K562 (cell line): ENCODE measurements around the gene IL1RN. TPM values are rescaled to one million over a fixed set of nuclear protein-coding genes. Genes with fewer than 3 reads are reported as not detected.

Experiments used
- ARHGAP35 ChIP-seq: fragments of 450-650 bp; IDR thresholded peaks from 2 replicates; pipeline ENCODE4 v1.6.1; 2018; ENCODE audit not compliant: partially characterized antibody
- CREM ChIP-seq: IDR thresholded peaks from 2 replicates; pipeline ENCODE4 v1.6.1; 2014; ENCODE audit warnings: antibody characterized with exemption, low read depth
- ETV1 ChIP-seq: fragments of 450-650 bp; conservative IDR thresholded peaks from 2 replicates; pipeline ENCODE4 v1.6.1; 2016; ENCODE audit warnings: missing genetic modification characterization, control low read depth, low read depth, missing compliant biosample characterization
- KDM2B ChIP-seq: fragments of 250-450 bp; sonication (Bioruptor Pico); IDR thresholded peaks from 2 replicates; pipeline ENCODE4 v1.8.0; 2021; ENCODE audit warnings: mild to moderate bottlenecking, moderate library complexity
- MAFF ChIP-seq: IDR thresholded peaks from 2 replicates; pipeline ENCODE4 v1.6.1; 2012; ENCODE audit warnings: low read length, improper control_type of control experiment
- MAFG ChIP-seq: fragments of 450-650 bp; conservative IDR thresholded peaks from 2 replicates; pipeline ENCODE4 v1.6.1; 2016; ENCODE audit warnings: missing genetic modification characterization, missing compliant biosample characterization
- REST ChIP-seq, 2 experiments: fragments of 450-650 bp; formaldehyde crosslinking in 1 of 2; IDR thresholded peaks; 2 replicates each; pipeline versions ENCODE4 v1.4.0 to v1.6.1; 2014 to 2020; ENCODE audit warnings: mild to moderate bottlenecking in 2 of 2, borderline replicate concordance in 1 of 2, low read depth in 1 of 2
- SMAD3 ChIP-seq: fragments of 450-650 bp; formaldehyde crosslinking; conservative IDR thresholded peaks from 2 replicates; pipeline ENCODE4 v1.4.0; 2020; ENCODE audit warnings: mild to moderate bottlenecking
- TARDBP ChIP-seq: fragments of 450-650 bp; IDR thresholded peaks from 2 replicates; pipeline ENCODE4 v1.6.1; 2016
- TEAD1 ChIP-seq, 2 experiments: fragments of 450-650 bp in 1 of 2; sonication (generic) in 1 of 2; formaldehyde crosslinking; IDR thresholded peaks; 2 replicates each; pipeline versions ENCODE4 v1.4.0 to v1.8.0; 2020 to 2022; ENCODE audit warnings: mild to moderate bottlenecking in 2 of 2, missing genetic modification reagents in 1 of 2
- TOE1 ChIP-seq, 2 experiments: fragments of 450-650 bp in 1 of 2; sonication (generic) in 1 of 2; formaldehyde crosslinking in 1 of 2; IDR thresholded peaks; 2 replicates each; pipeline versions ENCODE4 v1.7.1 to v1.8.0; 2016 to 2022; ENCODE audit warnings: borderline replicate concordance in 2 of 2, mild to moderate bottlenecking in 2 of 2, antibody characterized with exemption in 1 of 2, inconsistent platforms in 1 of 2, low read depth in 1 of 2, missing genetic modification reagents in 1 of 2, moderate library complexity in 1 of 2
- XRCC4 ChIP-seq: IDR thresholded peaks from one replicate; pipeline ENCODE4 v1.6.1; 2011; ENCODE audit not compliant: insufficient read depth, insufficient read length; ENCODE audit errors: extremely low read depth
- ZBTB8A ChIP-seq: fragments of 450-650 bp; IDR thresholded peaks from 2 replicates; pipeline ENCODE4 v1.6.1; 2018; ENCODE audit warnings: mild to moderate bottlenecking, moderate library complexity; ENCODE audit not compliant: partially characterized antibody
- ZNF133 ChIP-seq: fragments of 250-450 bp; sonication (Bioruptor Pico); IDR thresholded peaks from 2 replicates; pipeline ENCODE4 v1.4.0; 2020; ENCODE audit warnings: mild to moderate bottlenecking
- ZNF146 ChIP-seq: IDR thresholded peaks from one replicate; pipeline ENCODE4 v1.6.1; 2018; ENCODE audit warnings: missing compliant biosample characterization; ENCODE audit not compliant: unreplicated experiment
- polyA plus RNA-seq, 8 experiments: library from polyadenylated mRNA; depleted of rRNA in 4 of 8; stranded (reverse) in 5 of 8; unstranded in 3 of 8; fragments of >200 nt; fragmentation: Nextera tagmentation in 2 of 8; fragmentation: Illumina TruSeq in 1 of 8; extraction: Ambion mirVana in 2 of 8; extraction: Trizol in 1 of 8; gene quantifications; 2 replicates each; pipeline versions ENCODE4 v1.2.1 to v1.2.3, GENCODE V29; 2011 to 2014; ENCODE audit warnings: inconsistent platforms in 1 of 8, missing spikeins in 1 of 8
- total RNA-seq, 7 experiments: library from RNA; depleted of rRNA in 6 of 7; stranded (reverse); fragments of >200 nt in 6 of 7; fragmentation: Illumina TruSeq in 2 of 7; extraction: Trizol in 2 of 7; gene quantifications; 2 replicates each; pipeline versions ENCODE4 v1.2.1 to v1.2.3, GENCODE V29; 2011 to 2021; ENCODE audit warnings: low replicate concordance in 1 of 7
- TF ChIP-seq, protein P1 (sequence below): fragments of 250-450 bp; sonication (Bioruptor Pico); IDR thresholded peaks from 2 replicates; pipeline ENCODE4 v1.4.0; 2020
- TF ChIP-seq, protein P2 (sequence below): fragments of 250-450 bp; sonication (Bioruptor Pico); IDR thresholded peaks from 2 replicates; pipeline ENCODE4 v1.5.1; 2021; ENCODE audit warnings: mild to moderate bottlenecking

Gene IL1RN
- total and polyA plus RNA-seq, 9 of the 15 experiments (the other 6 are each of a cell fraction or from before 2014, with no cell fraction given), result 0.13 TPM; not detected in 8

DNA sequence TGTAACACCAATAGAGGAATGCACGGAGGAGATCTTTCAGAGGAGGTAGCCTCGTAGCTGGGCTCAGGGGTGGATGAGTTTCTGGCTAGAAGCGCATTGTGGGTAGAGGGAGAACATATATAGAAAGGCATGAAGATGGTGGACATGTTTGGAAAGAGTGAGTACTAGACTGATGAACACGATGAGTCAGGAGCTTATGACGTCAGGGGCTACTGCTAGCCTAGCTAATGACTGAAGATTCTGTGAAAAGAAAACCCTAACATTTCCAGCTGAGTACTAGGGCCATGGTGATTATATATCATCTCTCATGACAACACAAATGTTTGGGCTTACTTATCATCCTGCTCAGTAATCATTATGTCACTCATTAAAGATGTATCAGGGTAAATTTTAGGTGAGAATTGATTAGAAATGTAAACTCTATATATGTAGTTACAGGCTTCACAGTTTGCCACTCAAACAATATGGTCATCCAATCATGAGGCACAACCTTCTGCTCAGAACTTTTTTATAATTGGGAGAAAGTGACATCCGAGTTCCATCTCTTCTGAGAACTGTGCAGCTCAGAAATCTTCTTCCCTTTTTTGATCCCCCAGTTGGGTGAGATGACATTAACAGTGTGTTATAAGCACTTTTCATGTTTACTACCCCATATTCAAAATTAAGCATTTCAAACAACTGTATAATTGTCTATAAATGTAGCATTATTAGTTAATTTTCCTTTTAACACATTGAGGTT is 22.2 kb upstream of the IL1RN start (continued):
- no peak for TF ChIP-seq XRCC4
- TF ChIP-seq, protein P1, sequence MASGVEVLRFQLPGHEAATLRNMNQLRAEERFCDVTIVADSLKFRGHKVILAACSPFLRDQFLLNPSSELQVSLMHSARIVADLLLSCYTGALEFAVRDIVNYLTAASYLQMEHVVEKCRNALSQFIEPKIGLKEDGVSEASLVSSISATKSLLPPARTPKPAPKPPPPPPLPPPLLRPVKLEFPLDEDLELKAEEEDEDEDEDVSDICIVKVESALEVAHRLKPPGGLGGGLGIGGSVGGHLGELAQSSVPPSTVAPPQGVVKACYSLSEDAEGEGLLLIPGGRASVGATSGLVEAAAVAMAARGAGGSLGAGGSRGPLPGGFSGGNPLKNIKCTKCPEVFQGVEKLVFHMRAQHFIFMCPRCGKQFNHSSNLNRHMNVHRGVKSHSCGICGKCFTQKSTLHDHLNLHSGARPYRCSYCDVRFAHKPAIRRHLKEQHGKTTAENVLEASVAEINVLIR (CRISPR knock-in tag), result peak; percentile 43
- no peak for TF ChIP-seq MAFF
- no peak for TF ChIP-seq REST (IDR thresholded peaks at IDR 0.05; ENCODE audit: borderline replicate concordance)
- no peak for TF ChIP-seq REST (CRISPR knock-in tag; IDR thresholded peaks at IDR 0.05; ENCODE audit: low read depth)
- TF ChIP-seq TOE1 (IDR thresholded peaks at IDR 0.05; ENCODE audit: borderline replicate concordance), result no peak
- no peak for TF ChIP-seq TOE1 (CRISPR knock-in tag; IDR thresholded peaks at IDR 0.05; ENCODE audit: borderline replicate concordance, low read depth)
- peak; percentile 46; the same call in 1 of the 2 replicates for TF ChIP-seq MAFG
- TF ChIP-seq SMAD3 (CRISPR knock-in tag), result no peak
- TF ChIP-seq, protein P2, sequence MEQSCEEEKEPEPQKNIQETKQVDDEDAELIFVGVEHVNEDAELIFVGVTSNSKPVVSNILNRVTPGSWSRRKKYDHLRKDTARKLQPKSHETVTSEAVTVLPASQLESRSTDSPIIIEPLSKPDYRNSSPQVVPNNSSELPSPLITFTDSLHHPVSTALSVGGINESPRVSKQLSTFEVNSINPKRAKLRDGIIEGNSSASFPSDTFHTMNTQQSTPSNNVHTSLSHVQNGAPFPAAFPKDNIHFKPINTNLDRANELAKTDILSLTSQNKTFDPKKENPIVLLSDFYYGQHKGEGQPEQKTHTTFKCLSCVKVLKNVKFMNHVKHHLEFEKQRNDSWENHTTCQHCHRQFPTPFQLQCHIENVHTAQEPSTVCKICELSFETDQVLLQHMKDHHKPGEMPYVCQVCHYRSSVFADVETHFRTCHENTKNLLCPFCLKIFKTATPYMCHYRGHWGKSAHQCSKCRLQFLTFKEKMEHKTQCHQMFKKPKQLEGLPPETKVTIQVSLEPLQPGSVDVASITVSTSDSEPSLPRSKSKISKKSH (CRISPR knock-in tag), result no peak
- TF ChIP-seq TEAD1 (CRISPR knock-in tag; IDR thresholded peaks at IDR 0.05), result no peak
- TF ChIP-seq ZBTB8A, result no peak
- TF ChIP-seq ZNF133 (CRISPR knock-in tag), result no peak
- TF ChIP-seq ZNF146, result no peak
- no peak for TF ChIP-seq ETV1 (tag)
- TF ChIP-seq CREM, result peak; percentile 83
- TF ChIP-seq KDM2B (CRISPR knock-in tag), result no peak
- TF ChIP-seq TARDBP, result no peak
- no peak for TF ChIP-seq ARHGAP35
